ENCODE results near the gene LCT.
"Not testable (repeated sequence)": the region's sequence is repeated elsewhere in the genome, so short reads cannot be mapped to it uniquely, and the experiment has no call there.

- not testable (repeated sequence) for TF ChIP-seq CTCF (IDR thresholded peaks at IDR 0.05); POLR2A (IDR thresholded peaks at IDR 0.05; ENCODE audit: low read depth); POLR2AphosphoS5 (IDR thresholded peaks at IDR 0.05); EP300 (IDR thresholded peaks at IDR 0.05)
Observed at GRCh38 chr2:135876770-135877169, 39.8 kb upstream of the LCT start.

All from esophagus muscularis mucosa (tissue), 4 donors.